Brain microvascular endothelial cell (primary cell): ENCODE data around the gene PSMC1.

Source experiments
- DNase-seq: peaks from one replicate; pipeline ENCODE4 v3.0.0-alpha.2; 2020
- H3K27ac ChIP-seq: fragments of 250-450 bp; sonication (Bioruptor Pico); 2 replicates; pipeline ENCODE4 v1.5.1; 2020; ENCODE audit warnings: mild to moderate bottlenecking, moderate library complexity
- H3K27me3 ChIP-seq: fragments of 250-450 bp; sonication (Bioruptor Pico); replicated peaks from 2 replicates; pipeline ENCODE4 v1.5.1; 2020; ENCODE audit warnings: mild to moderate bottlenecking
- H3K36me3 ChIP-seq: fragments of 250-450 bp; sonication (Bioruptor Pico); replicated peaks from 2 replicates; pipeline ENCODE4 v1.5.1; 2020; ENCODE audit warnings: mild to moderate bottlenecking
- H3K4me3 ChIP-seq: 2 replicates; pipeline ENCODE4 v1.5.1; 2011; ENCODE audit warnings: low read depth, mild to moderate bottlenecking, control low read depth, low read length, moderate library complexity
- CTCF ChIP-seq: IDR thresholded peaks from 2 replicates; pipeline ENCODE4 v1.5.1; 2011; ENCODE audit warnings: low read depth, mild to moderate bottlenecking, moderate library complexity, low read length, control low read depth, inconsistent platforms; ENCODE audit errors: missing control alignments
- in situ Hi-C: cut with HindIII; loops from 2 replicates; pipeline ENCODE4 v1.10.0; 2017; ENCODE audit warnings: low sequenced_read_pairs, low pct_ligation_motif_present

The PSMC1 gene

GRCh38 chr14:90274019-90274418, 17.7 kb downstream of the PSMC1 start:
- Histone ChIP-seq H3K36me3 (peaks cover 46% of the 10 kb centered on the region), H3K4me3 (no peak overlapping the region), H3K27ac (peak overlapping the region; percentile 90), H3K27me3 (no peaks in the 10 kb centered on the region)
- TF ChIP-seq CTCF, result peak; percentile 34
- in situ Hi-C loops, result no loop called here
- no peak for DNase-seq

GRCh38 chr14:90274808-90275457, 18.6 kb downstream of the PSMC1 start:
- H3K36me3 ChIP-seq, result peaks cover 38% of the 10 kb centered on the region
- in situ Hi-C loops, result no loop called here
- peak overlapping the region; percentile 90 for H3K27ac ChIP-seq
- no peak overlapping the region for H3K4me3 ChIP-seq
- TF ChIP-seq CTCF, result peak; percentile 6
- DNase-seq, result peak; percentile 88
- H3K27me3 ChIP-seq, result no peaks in the 10 kb centered on the region

- Histone ChIP-seq H3K36me3 (peaks cover 34% of the 10 kb centered on the region), H3K27me3 (no peaks in the 10 kb centered on the region), H3K4me3 (no peak overlapping the region), H3K27ac (peak overlapping the region; percentile 90)
- TF ChIP-seq CTCF, result peak; percentile 0
- no peak for DNase-seq
- in situ Hi-C loops, result no loop called here
Observed at GRCh38 chr14:90275458-90275814, 19.1 kb downstream of the PSMC1 start.

GRCh38 chr14:90275820-90276219, 19.5 kb downstream of the PSMC1 start:
- DNase-seq, result peak; percentile 94
- Histone ChIP-seq H3K36me3 (peaks cover 30% of the 10 kb centered on the region), H3K4me3 (no peak overlapping the region), H3K27ac (peak overlapping the region; percentile 90), H3K27me3 (no peaks in the 10 kb centered on the region)
- TF ChIP-seq CTCF, result peak; percentile 5
- in situ Hi-C loops, result no loop called here

GRCh38 chr14:90276646-90277367, 20.5 kb downstream of the PSMC1 start:
- Histone ChIP-seq H3K36me3 (peaks cover 25% of the 10 kb centered on the region), H3K27me3 (no peaks in the 10 kb centered on the region), H3K4me3 (no peak overlapping the region), H3K27ac (peak overlapping the region; percentile 90)
- in situ Hi-C loops, result no loop called here
- DNase-seq, result peak; percentile 47
- TF ChIP-seq CTCF, result peak; percentile 19
